GM21576 (cell line): ENCODE results near the gene NTSR2.

Source experiments
- ATAC-seq: cut with Tn5 transposase; IDR thresholded peaks from one replicate; pipeline ENCODE4 v1.9.1; 2021; ENCODE audit warnings: mild to moderate bottlenecking, moderate library complexity; ENCODE audit not compliant: unreplicated experiment

NTSR2 gene

DNA sequence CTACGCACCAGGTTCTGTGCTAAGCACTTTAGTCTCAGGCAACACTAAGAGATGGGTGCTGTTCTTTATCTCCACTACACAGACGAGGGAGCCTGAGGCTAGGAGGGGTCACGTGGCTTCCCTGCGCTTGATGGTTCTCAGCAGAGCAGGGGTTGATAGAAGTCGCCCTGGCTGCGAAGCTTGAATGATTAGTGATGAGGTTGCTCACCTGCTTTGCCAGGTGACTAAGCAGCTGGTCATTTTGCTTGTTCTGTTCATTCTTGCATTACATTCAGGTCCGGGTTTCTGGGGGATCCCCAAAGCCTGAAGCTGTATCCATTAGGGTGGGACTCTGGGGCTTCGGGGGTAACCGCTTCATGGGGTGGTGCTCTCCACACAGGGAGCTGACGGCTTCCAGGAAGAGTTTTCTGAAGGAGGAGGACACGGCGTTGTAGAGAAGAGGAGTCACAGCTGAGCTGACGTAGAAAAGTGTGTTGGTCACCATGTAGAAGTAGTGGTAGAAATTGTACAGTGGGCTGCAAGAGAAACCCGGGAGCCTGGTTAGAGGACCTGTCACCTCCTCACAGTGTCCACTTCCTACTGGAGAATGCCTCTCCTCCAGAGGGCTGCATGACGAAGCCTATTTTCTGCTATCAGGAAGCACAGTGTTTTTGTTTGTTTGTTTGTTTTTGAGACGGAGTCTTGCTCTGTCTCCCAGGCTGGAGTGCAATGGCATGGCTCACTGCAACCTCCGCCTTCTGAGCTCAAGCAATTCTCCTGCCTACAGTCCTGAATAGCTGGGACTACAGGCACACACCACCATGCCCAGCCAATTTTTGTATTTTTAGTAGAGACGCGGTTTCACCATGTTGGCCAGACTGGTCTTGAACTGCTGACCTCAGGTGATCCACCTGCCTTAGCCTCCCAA is 11.5 kb downstream of the NTSR2 start:
- no peak for ATAC-seq

DNA sequence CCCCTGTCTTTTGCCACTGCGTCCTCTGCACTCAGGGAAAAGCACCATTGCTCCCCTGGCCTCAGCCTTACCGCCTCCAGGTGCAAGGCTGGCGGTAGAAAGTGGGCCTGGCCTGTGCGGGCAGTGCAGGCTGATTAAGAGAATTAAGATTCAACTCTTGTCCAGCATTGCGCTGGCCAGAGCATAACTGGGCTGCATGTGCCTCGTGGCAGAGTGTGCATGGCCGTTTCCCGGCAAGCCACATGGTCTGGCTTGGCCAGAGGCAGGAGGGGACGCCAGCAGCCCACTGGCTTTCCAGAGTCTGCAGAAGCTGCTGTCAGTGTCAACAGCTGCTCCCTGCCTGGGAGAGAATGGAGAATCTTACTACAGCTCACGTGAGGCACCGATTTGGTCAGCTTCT is 12.3 kb downstream of the NTSR2 start:
- ATAC-seq = no peak

DNA sequence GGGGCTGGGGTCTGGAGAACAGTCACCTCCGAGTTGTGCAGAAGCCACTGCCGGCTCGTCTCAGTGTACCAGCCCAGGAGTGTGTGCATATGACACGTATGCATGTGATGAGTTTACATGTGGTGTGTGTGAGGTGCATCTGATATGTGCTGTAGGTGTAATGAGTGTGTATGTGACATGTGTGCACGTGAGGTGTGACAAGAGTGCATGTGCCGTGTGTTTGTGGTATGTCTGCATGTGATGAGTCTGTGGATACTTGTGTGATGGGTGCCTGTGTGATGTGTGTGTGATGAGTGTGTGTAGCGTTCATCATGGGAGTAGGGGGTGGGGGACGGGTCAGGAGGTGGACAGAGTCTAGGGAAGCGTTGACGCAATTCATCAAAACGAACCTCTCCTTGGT is 12.8 kb downstream of the NTSR2 start:
- no peak for ATAC-seq

DNA sequence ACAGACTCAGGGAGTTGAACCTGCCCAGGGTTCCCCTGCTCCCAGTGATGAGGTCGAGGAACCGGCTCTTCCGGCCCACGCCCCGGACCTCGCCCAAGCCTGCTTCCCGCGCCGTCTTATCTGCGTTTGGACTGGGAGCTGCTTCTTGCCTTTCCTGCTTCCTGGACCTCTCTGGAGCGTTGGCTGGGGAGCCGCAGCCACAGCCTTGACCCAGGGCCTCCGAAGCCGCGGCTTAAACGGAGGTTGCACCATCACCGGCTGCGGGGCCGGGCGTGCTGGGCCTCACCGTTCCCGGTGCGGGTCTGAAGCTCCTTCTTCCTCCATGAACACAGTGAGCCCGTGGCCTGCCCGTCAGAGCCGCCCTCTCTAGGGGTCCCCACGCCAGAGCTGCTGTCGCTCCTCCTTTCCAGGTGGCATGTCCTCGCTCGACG is 13.3 kb downstream of the NTSR2 start:
- no peak for ATAC-seq

DNA sequence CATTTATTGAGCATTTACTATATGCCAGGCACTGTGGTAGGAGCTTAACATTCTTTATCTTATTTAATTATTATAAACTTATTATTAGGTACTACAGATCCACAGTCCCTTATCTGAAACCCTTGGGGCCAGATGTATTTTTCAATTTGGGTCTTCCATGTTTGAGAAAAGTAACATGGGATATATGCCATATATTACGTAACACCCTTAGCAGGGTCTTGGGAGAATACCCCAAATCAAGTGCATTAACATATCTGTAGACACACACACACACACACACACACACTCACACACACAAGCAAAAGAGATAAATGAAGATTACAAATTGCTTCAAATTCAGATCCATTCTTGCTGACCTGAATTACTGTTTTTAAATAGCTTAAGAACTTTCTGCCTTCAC is 13.7 kb downstream of the NTSR2 start:
- no peak for ATAC-seq

DNA sequence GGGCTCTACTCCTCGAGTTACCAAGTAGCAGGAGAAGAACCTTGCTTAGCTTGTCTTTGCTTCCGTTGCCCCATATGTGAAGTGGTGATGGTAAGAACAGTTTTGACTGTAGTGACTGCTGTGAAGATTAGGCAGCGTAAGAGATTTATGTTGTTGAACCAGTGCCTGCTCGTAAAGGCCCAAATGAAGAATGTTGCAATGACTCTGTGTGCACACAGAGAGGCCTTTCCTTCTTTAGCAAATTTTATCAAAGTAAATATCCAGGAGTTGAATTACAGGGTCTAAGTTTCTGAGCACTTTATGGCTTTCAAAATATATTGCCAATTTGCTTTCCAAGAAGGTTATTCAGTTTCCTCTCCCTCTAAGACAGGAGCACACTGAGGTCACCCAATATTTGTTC is 14.5 kb downstream of the NTSR2 start:
- no peak for ATAC-seq

DNA sequence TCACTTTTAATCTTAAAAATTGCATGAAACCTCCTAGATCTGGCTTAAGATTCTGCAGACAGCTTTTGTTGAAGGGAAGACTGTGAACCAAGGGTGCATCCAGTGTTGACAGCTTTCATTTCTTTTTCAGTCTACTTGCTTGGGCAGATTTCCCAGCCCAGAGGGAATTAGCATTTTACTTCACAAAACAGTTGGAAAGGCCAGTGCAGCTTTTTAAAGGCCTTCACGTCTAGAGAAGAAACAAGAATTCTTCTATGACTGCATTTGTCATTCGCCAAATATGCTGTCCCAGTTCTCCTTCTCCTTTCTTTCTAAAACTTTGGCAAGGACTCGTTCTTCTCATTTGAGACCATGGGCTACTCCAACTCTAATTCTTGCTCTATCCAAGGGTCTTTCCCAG is 17.4 kb downstream of the NTSR2 start:
- no peak for ATAC-seq

DNA sequence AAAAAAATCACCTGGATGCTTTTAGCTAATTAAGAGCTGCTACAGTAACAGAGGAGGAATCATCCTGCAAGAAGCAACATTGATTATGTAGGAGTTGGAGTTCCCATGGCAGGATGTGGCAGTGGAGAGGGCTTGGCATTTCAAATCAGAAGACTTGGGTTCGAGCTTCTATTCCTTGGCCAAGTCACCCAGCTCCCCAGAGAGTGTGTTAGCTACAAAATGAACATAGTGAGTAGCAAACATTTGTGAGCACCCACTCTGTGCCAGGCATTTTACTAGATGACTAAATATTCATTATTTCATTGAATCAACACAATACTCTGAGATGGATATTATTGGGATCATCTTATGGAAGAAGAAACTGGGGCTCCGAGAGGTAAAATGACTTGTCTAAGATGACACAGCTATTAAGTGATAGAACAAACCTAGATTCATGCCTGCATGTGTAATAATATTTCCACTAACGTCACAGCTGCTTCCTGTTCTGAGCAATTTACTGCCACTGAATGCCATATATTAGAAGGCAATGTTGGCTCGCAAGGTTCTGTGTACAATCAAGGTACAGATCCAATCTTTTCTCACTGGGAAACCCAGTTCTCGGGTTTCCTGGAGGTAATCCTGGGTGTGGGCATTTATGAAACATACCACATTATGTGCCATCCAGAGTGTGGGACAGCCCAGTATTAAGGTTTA is 18.0 kb downstream of the NTSR2 start:
- no peak for ATAC-seq

DNA sequence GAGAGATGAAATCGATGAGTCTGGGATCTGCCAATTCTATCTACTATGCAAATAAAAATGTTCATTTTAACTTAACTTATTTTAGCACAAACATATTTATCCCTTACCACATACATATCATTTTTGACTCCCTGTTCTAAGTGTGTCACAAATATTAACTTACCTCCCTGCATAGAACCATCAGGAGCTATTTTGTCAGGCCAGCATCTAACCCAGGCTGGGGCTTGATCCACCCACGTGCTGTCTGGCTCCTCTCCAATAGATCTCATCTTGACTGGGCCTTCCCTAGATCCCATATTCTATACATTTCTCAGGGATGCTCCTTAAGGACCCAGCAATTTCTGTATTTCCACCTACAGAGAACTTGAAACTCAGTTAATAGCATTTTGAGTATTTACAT is 20.9 kb downstream of the NTSR2 start:
- ATAC-seq = no peak

DNA sequence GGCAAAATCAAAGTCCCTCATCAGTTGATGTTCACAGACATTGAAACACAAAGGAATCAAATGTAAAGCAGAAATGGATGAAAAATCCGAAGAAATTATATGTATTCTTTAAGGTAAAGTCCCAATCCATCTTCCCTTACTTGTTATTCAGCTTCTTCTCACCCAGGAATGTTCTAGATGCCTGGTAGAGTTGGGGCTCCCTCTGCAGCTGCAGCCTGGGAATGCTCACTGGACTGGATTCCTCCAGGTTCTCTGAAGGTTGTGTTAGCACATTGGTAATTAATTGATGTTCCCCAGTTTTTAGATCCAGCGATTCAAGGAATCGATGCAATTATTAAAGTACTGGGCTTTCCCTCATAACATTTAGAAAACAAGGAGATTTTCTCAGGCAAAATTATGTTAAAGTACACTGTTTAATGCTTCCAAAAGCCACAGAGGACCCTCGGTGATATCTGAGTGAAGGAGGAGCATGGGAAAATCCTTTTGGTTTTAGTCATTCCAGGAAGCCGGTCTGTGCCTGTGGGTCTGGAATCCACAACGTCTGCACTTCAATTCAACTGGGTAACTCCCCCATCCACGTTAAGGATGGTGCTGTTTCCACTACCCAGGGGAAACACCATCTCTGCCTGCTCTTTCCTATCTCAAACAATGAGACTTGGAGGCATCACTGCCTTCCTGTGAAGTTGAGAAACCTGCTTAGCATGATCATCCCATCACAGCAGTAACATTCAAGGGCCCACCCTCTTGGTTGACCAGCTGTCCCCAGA is 22.0 kb downstream of the NTSR2 start:
- no peak for ATAC-seq

DNA sequence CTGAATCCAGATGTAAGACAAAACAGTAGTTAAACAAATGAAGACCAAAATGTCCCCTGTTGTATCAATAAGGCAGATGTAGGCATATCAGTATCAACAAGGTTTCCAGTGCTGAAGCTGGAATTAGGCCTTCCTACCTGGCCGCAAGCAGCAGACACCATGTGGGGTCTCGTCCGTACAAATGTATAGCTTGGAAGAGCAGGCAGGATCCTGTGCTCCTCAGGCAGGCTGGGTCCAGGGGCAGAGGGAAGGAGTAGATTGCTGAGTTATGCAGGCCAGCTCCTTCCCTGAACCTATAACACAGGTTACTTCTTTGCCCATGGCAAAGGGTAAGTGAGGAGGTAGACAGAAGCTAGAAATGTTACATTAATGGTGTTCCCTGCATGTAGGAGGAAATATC is 23.5 kb downstream of the NTSR2 start:
- no peak for ATAC-seq

DNA sequence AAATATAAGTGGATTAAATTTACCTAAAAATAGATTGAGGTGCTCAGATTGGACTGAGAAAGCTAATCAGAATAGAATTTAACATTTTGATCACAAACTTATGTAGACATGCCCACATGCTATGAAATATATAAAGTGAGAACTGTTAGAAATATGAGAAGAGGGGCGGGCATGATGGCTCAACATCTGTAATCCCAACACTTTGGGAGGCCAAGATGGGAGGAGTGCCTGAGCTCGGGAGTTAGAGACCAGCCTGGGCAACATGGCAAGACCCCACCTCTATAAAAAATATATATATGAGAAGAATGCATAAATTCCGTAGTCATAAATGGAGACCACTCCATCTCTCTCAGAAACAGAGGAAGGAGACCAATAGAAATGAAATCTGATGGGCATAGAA is 25.7 kb downstream of the NTSR2 start:
- ATAC-seq = no peak

DNA sequence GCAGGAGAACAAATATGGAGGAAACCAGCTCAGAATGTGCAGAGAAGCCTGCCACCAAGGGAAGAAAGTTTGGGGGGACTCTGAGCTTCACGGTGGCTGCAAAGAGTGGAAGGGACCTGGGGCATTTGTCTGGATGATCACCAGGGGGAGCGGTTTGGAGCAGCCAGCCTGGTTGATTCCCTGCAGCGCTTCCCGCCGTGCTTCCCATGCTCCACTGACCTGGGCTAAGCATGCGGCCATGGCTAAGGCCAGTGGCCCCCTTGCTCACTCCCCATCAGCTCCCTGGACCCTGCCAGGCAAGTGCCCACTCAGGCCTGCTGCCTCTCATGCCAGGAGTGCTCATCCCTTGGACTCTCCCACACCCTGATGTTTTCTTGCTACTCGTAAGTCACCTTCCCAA is 27.0 kb downstream of the NTSR2 start:
- no peak for ATAC-seq

DNA sequence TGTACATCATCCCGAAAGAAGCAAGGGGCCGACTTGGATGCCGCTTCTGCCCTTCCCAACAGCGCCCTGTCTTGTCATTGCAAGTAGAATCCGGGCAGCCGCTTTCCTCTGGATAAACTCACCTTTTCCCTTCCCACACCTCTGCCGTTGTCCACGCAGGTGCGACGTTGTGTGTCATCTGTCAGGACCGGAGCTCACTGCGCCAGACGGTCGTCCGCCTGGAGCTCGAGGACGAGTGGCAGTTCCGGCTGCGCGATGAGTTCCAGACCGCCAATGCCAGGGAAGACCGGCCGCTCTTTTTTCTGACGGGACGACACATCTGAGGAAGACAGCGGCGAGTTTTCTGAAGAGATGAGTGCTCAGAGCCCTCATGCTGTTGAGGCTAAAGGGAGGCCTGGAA is 29.9 kb downstream of the NTSR2 start:
- ATAC-seq = no peak

DNA sequence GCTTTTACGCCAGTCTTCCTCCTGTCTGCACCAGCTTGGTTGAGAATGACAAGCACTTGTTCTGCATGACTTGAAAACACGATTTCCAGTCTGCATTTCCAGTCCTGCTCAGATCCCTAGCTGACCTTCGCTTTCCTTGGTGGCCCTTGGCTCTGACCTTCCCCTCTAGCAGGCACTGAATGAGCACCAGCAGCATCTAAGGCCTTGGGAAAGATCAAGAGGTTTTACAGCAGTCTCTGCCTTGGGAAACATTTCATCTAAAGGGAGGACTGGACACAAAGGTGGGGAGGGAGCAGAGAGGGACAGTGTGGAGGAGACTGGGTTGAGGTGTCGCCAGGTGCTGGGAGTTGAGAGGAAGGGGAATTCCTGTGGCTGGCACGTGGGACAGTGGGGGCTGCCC is 30.5 kb downstream of the NTSR2 start:
- ATAC-seq = no peak

DNA sequence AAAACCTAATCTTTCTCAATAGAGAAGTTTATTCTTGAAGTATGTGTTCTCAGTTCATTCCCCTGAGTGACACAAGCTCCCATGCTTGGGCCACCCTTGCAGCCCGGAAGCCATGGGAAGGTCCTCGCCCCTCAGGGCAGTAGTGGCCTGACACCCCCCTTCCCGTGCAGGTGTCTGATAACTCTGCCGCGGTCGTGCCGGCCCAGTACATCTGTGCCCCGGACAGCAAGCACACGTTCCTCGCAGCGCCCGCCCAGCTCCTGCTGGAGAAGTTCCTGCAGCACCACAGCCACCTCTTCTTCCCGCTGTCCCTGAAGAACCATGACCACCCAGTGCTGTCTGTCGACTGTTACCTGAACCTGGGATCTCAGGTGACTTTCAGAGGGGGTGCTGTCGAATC is 32.4 kb downstream of the NTSR2 start:
- ATAC-seq = no peak

DNA sequence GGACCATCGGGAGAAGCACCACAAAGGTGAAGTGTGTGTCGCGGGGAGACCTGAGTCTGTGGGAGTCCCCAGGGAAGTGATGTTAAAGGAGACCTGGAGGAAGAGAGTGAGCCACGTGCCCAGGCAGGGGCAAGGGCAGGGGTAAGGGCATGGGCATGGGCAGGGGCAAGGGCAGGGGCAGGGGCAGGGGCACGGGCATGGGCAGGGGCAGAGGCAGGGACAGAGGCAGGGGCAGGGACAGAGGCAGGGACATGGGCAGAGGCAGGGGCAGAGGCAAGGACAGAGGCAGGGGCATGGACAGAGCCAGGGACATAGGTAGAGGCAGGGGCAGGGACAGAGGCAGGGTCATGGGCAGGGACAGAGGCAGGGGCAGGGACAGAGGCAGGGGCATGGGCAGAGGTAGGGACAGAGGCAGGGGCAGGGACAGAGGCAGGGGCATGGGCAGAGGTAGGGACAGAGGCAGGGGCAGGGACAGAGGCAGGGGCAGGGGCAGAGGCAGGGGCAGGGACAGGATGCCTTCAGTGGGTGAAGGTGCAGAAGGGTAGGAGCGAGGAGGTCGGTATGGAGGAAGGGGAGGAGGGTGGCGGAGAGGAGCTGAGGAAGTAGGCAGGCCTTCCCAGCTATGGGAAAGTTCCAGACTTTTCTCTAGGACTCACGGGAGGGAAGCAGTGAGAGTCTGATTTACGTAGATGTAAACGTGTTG is 33.3 kb downstream of the NTSR2 start:
- no peak for ATAC-seq

DNA sequence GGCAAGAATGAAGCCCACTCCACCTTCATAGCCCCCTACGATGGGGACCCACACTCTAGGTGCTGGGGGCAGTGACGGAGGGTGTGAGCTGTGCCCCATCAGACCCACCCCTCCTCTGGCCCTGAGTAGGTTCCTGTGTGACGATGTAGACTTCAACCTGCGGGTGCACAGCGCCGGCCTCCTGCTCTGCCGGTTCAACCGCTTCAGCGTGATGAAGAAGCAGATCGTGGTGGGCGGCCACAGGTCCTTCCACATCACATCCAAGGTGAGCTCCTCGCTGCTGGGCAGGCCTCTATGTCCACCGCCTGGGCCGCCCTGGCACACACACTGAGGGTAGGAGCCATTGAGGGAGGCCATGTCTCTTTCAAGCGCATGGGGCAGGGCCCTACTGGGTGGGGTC is 34.9 kb downstream of the NTSR2 start:
- no peak for ATAC-seq

DNA sequence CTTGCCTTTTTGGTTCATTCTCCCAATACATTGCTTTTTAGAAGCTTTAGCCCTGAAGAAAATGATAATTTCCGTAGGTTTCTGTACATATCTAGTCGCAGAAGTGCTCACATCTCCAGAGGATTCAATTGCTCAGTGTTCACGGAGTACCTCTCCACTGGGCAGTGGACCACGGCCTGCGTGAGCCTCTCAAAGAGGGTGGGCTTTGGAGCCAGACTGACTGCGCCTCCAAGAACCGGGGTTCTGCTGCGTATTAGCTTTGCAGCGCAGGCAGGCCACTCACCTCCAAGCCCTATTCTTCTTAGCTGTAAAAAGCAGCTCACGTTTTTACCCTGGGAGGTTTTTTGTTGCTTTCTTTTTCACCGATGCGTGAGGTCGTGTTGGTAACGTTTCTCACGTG is 35.4 kb downstream of the NTSR2 start:
- no peak for ATAC-seq

DNA sequence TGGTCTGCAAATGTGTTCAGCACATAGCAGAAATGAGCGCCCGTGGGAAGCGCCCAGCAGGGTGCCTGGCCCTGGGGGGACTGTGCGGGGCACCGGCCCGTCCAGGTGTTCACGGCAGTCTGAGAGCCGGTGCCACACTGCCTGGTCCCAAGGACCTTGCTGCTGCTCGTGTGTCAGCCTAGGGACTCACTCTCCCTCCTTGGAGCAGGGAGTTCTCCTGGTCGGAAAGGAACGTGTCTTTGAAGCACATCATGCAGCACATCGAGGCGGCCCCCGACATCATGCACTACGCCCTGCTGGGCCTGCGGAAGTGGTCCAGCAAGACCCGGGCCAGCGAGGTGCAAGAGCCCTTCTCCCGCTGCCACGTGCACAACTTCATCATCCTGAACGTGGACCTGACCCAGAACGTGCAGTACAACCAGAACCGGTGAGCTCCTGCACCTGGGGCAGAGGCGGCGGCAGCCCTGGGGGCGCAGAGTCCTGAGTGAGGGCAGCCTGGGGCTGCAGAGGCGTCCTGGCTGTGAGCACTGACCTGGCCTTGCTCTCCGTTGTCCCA is 36.0 kb downstream of the NTSR2 start:
- no peak for ATAC-seq

DNA sequence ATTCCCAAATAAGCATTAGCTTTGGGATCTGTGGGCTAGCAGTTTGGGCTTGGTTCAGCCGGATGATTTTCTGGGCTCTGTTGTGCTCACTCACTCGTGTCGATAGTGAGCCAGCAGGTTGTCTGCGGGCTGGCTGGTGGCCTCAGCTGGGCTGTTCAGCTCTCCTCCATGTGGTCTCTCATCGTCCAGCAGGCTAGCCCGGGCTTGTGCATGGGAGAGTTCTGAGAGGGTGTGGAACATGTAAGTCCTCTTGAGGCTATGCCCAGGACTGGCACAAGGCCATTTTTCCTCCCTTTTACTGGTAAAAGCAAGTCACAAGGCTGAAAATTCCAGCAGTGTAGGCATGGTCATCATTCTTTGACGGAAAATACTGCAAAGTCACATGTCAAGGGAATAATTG is 38.5 kb downstream of the NTSR2 start:
- no peak for ATAC-seq
